Naive thymus-derived CD8-positive, alpha-beta T cell (primary cell): ENCODE measurements around the gene ZSWIM6. TPM values are rescaled to one million over a fixed set of nuclear protein-coding genes. Genes with fewer than 3 reads are reported as not detected.
A peak's percentile ranks its signal among the peaks of the same experiment; 100 is the strongest.

ENCODE experiments used
- ATAC-seq, 2 donors: fragments of 150-1000 bp; cut with Tn5 transposase in 1 of 2; sonication (Bioruptor Pico), chemical (Tn5 transposase) in 1 of 2; 1 replicate in 1 of 2; 2 replicates in 1 of 2; pipeline ENCODE4 v1.10.0; 2021; ENCODE audit warnings: mild to moderate bottlenecking in 2 of 2, moderate library complexity in 2 of 2
- POLR2A ChIA-PET: fragments of 350-600 bp; sonication (Branson Sonifier 250); formaldehyde crosslinking; loops from one replicate; lab custom pipeline; 2021; ENCODE audit warnings: antibody characterized with exemption; lab: Charles Lee
- DNase-seq, 10 donors: peaks; one replicate each; pipeline versions ENCODE4 v3.0.0 to v3.0.0-alpha.2; 2020 to 2022
- H3K27ac Mint-ChIP-seq, 10 donors: one replicate each; pipeline ENCODE4 v1.8.0; 2020 to 2022; ENCODE audit warnings: mild to moderate bottlenecking in 10 of 10, mixed read lengths in 10 of 10, moderate library complexity in 4 of 10, inconsistent platforms in 1 of 10
- H3K27me3 Mint-ChIP-seq, 5 donors: one replicate each; pipeline ENCODE4 v1.8.0; 2021 to 2022; ENCODE audit warnings: mixed read lengths in 5 of 5
- H3K36me3 Mint-ChIP-seq, 3 donors: one replicate each; pipeline ENCODE4 v1.8.0; 2020 to 2022; ENCODE audit warnings: mixed read lengths in 3 of 3, mild to moderate bottlenecking in 2 of 3, inconsistent platforms in 1 of 3
- H3K4me1 Mint-ChIP-seq, 4 donors: one replicate each; pipeline ENCODE4 v1.8.0; 2021 to 2022; ENCODE audit warnings: mixed read lengths in 4 of 4
- H3K4me3 Mint-ChIP-seq, 10 donors: one replicate each; pipeline ENCODE4 v1.8.0; 2020 to 2022; ENCODE audit warnings: mild to moderate bottlenecking in 10 of 10, mixed read lengths in 10 of 10, moderate library complexity in 6 of 10, inconsistent platforms in 1 of 10
- H3K9me3 Mint-ChIP-seq, 9 donors: one replicate each; pipeline ENCODE4 v1.8.0; 2020 to 2022; ENCODE audit warnings: mixed read lengths in 9 of 9, mild to moderate bottlenecking in 3 of 9, inconsistent platforms in 1 of 9, moderate library complexity in 1 of 9
- polyA plus RNA-seq, 3 donors: library from polyadenylated mRNA; unstranded; fragments of 300-500 nt; fragmentation: Illumina TruSeq; gene quantifications; one replicate each; pipeline ENCODE4 v1.2.3, GENCODE V29; 2021
- total RNA-seq, 8 experiments: library from RNA in 2 of 8; stranded (reverse) in 2 of 8; gene quantifications; one replicate each; pipeline ENCODE4 v1.2.3 and lab custom pipeline; 2021 to 2026

The ZSWIM6 gene
- total and polyA plus RNA-seq, 5 experiments from 2014 or later = 0.14 to 11.9 (median 0.59) TPM

DNA sequence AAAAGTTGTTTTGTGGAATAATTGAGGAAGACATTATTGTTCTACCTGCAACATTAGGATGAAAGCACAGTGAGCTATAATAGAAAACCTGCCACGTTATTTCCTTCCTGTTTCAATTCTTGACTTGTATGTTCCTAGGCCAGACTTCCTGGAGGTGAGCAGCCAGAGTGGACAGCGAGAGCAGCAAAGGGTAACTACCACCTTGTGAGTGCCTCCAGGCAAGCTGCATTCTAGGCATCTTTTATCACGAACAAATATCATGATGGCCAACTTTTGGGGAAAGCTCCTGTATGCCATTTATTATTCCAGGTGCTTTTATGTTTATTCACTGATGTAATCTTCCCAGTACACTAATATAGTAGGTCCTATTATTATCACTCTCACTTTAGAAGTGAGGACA, 34.0 kb upstream of the ZSWIM6 start:
- Mint-ChIP-seq H3K27ac (peak overlapping the region in 1 of 10 donors; percentile 2), H3K4me1 (peaks cover 0 to 2% (median under 1%) of the 10 kb centered on the region in 4 donors), H3K36me3 (no peaks in the 10 kb centered on the region), H3K27me3 (no peaks in the 10 kb centered on the region), H3K4me3 (no peak overlapping the region), H3K9me3 (no peaks in the 10 kb centered on the region)
- ATAC-seq (no peak), DNase-seq (no peak)
- POLR2A ChIA-PET = no interaction called here

- no peak overlapping the region for H3K27ac Mint-ChIP-seq
- DNase-seq (no peak), ATAC-seq (no peak)
- no peak overlapping the region for H3K4me3 Mint-ChIP-seq
- POLR2A ChIA-PET = no interaction called here
- H3K4me1 Mint-ChIP-seq = peaks cover 0 to 7% (median 3%) of the 10 kb centered on the region in 4 donors
- H3K9me3 Mint-ChIP-seq = no peaks in the 10 kb centered on the region
- H3K27me3 Mint-ChIP-seq = no peaks in the 10 kb centered on the region
- no peaks in the 10 kb centered on the region for H3K36me3 Mint-ChIP-seq
These were observed 33.5 kb upstream of the ZSWIM6 start for GRCh38 chr5:61298580-61298979.

GRCh38 chr5:61299261-61299681, 32.8 kb upstream of the ZSWIM6 start:
- POLR2A ChIA-PET = interaction anchor here (0.6 kb wide), 1 partner anchor 198 kb away, joined by 3 read pairs; no protein-coding TSS in a partner anchor
- ATAC-seq = no peak
- DNase-seq = no peak

GRCh38 chr5:61301341-61302199, 30.5 kb upstream of the ZSWIM6 start:
- ATAC-seq (no peak), DNase-seq (no peak)
- Mint-ChIP-seq H3K36me3 (no peaks in the 10 kb centered on the region), H3K9me3 (no peaks in the 10 kb centered on the region), H3K27ac (no peak overlapping the region), H3K4me3 (no peak overlapping the region), H3K4me1 (peaks cover 0 to 10% (median 3%) of the 10 kb centered on the region in 4 donors), H3K27me3 (peaks cover 0 to 14% (median 4%) of the 10 kb centered on the region in 5 donors)
- POLR2A ChIA-PET = no interaction called here

More at GRCh38 chr5:61299261-61299681, 32.8 kb upstream of the ZSWIM6 start:
- Mint-ChIP-seq H3K27ac (peak overlapping the region in 1 of 10 donors; percentile 36), H3K27me3 (no peaks in the 10 kb centered on the region), H3K36me3 (no peaks in the 10 kb centered on the region), H3K9me3 (no peaks in the 10 kb centered on the region), H3K4me1 (peaks cover 0 to 10% (median 3%) of the 10 kb centered on the region in 4 donors), H3K4me3 (no peak overlapping the region)

DNA sequence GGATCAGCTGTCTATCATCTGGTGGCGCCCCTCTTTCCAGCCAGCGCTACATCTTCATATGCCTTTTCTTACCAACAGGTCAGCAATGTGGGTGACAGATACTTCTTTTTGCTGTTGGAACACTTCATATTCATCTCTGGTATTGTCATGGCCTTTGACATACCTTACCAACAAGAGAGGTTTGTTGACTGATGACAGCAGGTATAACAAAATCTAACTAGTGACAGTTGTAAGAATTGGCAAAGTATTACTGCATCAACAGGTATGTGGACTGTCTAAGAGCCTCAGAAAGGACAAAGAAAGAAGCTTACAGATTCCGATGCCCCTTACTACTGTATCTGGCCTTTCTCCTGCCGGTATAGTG, 29.9 kb upstream of the ZSWIM6 start:
- peaks cover 0 to 10% (median 3%) of the 10 kb centered on the region in 4 donors for H3K4me1 Mint-ChIP-seq
- no peak overlapping the region for H3K27ac Mint-ChIP-seq
- no peak for ATAC-seq
- H3K9me3 Mint-ChIP-seq = no peaks in the 10 kb centered on the region
- no peak for DNase-seq
- H3K4me3 Mint-ChIP-seq = no peak overlapping the region
- POLR2A ChIA-PET = no interaction called here
- H3K27me3 Mint-ChIP-seq = peaks cover 0 to 20% (median 6%) of the 10 kb centered on the region in 5 donors
- H3K36me3 Mint-ChIP-seq = no peaks in the 10 kb centered on the region

DNA sequence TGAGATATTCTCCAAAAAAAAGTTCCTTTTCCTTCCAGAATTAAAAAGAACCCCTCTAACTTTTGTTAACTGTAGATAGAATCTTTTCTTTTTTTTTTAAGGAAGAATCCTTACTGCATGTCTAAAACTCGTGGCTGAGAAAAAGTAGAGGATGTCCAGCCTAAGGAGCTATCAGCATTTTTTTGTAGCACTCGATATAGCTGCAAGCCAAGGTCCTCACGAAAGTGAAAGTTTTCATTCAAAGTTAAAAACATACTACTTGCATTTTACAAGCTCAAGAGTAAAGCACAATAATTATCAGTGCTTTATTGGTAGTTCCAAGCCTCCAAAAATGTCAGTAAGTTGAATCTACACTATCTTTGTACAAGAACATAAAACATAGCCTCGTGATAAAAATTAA, 28.7 kb upstream of the ZSWIM6 start:
- H3K36me3 Mint-ChIP-seq = no peaks in the 10 kb centered on the region
- H3K4me1 Mint-ChIP-seq = peaks cover 0 to 10% (median 3%) of the 10 kb centered on the region in 4 donors
- no peaks in the 10 kb centered on the region for H3K9me3 Mint-ChIP-seq
- H3K27me3 Mint-ChIP-seq = peaks cover 0 to 30% (median 6%) of the 10 kb centered on the region in 5 donors
- ATAC-seq = no peak
- no peak overlapping the region for H3K27ac Mint-ChIP-seq
- POLR2A ChIA-PET = no interaction called here
- no peak for DNase-seq
- no peak overlapping the region for H3K4me3 Mint-ChIP-seq

DNA sequence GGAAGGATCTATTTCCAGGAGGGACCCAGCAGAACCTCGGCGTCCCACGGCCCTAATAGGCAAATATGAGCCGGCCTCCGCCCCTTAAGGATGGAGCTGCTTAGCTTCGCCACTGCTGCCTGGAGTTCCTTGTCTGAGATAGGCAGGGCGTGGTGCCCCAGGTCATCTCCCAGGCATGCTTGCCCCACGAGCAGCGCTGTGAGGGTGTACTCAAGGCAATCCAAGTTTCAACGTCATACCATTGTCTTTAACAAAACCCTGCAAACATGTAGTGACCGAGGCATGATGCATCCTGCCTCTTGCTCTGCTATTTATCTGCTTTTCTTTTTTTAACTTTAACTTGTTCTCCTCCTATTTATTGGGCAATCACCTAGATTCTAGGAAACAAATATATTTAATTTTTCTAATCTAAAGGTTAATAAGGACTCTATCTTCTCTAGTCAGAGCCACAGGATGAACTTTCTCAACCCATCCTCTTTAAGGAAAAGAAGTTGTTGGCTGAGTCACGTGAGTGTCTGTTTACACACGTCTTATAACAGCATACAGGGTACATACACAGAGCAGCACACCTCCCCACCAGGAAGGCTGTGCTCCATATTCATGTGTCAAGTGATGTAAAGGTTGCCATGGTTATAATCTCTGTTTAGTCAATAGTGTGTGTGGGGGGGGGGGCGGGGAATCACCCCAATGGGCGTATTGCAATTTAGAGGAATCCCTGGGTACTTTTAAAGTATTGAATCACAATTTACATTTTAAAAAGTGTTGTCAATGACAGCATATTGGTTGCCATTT, 27.3 kb upstream of the ZSWIM6 start:
- no peaks in the 10 kb centered on the region for H3K9me3 Mint-ChIP-seq
- H3K27me3 Mint-ChIP-seq = peaks cover 4 to 41% (median 8%) of the 10 kb centered on the region in 5 donors
- DNase-seq = no peak
- peaks cover 0 to 10% (median 3%) of the 10 kb centered on the region in 4 donors for H3K4me1 Mint-ChIP-seq
- H3K36me3 Mint-ChIP-seq = no peaks in the 10 kb centered on the region
- no peak overlapping the region for H3K27ac Mint-ChIP-seq
- no peak for ATAC-seq
- H3K4me3 Mint-ChIP-seq = no peak overlapping the region
- POLR2A ChIA-PET = no interaction called here

DNA sequence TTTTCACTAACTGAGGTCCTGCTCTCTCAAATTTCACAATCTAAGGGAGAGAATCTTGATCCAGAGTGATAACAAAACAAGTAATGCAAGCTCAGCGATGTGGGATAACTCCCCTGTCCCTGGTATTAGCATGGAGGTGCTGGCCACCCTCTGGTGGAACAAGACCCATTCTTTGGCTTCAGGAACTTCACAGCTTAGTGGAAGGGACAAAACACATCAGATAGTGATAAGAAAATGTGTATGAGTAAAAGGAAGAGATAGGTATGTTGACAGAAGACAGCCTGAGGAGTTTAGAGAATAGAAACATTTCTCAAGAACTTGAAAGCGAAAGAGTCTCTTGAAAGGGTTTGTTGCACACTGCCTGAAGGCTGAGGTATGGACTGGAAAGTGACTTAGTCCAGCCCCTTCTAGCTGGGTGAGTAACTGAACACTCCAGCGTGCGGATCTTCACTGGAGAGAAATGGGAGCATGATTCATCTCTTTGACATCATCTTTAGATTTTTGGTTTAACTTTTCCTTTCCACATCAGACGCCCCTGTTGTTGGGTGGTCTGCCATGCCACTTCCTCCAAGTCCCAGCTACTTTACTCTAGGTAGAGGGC, 25.4 kb upstream of the ZSWIM6 start:
- POLR2A ChIA-PET = no interaction called here
- Mint-ChIP-seq H3K9me3 (no peaks in the 10 kb centered on the region), H3K4me1 (peaks cover 0 to 10% (median 3%) of the 10 kb centered on the region in 4 donors), H3K4me3 (no peak overlapping the region), H3K27ac (no peak overlapping the region), H3K27me3 (peaks cover 4 to 41% (median 13%) of the 10 kb centered on the region in 5 donors), H3K36me3 (no peaks in the 10 kb centered on the region)
- ATAC-seq (no peak), DNase-seq (no peak)

DNA sequence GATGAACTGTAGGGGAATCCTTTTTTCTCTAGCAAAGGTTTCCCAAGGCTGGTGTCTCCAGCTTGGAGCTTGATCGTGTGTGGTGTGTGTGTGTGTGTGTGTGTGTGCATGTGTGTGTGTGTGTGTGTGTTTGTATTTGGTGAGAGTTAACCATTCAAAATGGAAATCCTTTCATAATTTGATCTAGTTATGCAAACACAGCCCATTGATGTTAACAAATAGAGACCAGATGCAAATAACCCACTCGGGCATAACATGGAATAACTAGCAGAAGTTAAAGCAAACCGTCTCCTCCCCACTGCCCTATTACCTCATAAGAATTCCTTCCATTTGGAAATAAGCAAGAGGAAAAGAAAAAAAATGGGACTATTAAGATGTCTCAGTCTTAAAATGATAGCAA, 24.9 kb upstream of the ZSWIM6 start:
- H3K4me3 Mint-ChIP-seq = no peak overlapping the region
- no peak overlapping the region for H3K27ac Mint-ChIP-seq
- ATAC-seq (no peak), DNase-seq (no peak)
- H3K36me3 Mint-ChIP-seq = no peaks in the 10 kb centered on the region
- POLR2A ChIA-PET = no interaction called here
- H3K9me3 Mint-ChIP-seq = no peaks in the 10 kb centered on the region
- H3K27me3 Mint-ChIP-seq = peaks cover 5 to 41% (median 15%) of the 10 kb centered on the region in 5 donors
- H3K4me1 Mint-ChIP-seq = peaks cover 0 to 10% (median 3%) of the 10 kb centered on the region in 4 donors

DNA sequence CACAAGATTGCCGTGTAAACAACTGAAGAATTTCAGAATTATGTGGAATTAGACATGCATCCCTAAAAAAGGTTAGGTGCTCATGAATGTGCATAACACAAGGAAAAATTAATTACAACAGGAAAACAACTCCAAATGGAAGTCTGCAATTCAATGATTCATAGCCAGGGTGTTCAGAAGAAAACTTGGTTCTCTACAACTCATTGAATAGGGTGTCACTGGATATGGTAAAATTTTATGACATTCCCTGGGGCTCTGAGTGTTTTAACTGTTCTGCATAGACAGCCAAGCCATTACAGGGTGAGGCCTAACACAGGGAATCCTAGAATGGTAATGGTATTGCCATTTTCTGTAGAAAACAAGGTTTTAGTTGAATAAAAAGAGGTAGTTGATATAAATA, 24.4 kb upstream of the ZSWIM6 start:
- Mint-ChIP-seq H3K4me1 (peaks cover 0 to 10% (median 3%) of the 10 kb centered on the region in 4 donors), H3K36me3 (no peaks in the 10 kb centered on the region), H3K27ac (no peak overlapping the region), H3K27me3 (peaks cover 5 to 41% (median 15%) of the 10 kb centered on the region in 5 donors), H3K9me3 (no peaks in the 10 kb centered on the region), H3K4me3 (no peak overlapping the region)
- DNase-seq = no peak
- ATAC-seq = no peak
- POLR2A ChIA-PET = no interaction called here

DNA sequence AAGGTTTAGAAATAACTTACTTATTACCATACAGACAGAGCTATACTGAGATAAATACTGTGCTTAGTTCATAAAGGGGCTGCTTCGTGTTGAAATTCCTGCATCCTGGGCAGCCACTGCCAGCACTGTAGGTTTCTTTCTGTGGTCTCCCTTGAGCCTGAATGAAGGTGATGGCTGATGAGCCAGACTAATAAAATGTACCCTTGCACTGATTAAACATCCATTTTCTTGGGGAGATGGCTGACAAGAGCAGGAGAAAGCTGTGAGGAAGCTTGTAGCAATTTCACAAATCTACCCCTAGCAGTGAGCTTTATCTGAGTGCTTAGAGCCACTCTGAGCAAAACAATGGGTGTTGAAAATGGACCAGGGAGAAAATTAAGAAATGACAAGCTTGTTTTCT, 23.3 kb upstream of the ZSWIM6 start:
- no peak overlapping the region for H3K27ac Mint-ChIP-seq
- no peaks in the 10 kb centered on the region for H3K9me3 Mint-ChIP-seq
- POLR2A ChIA-PET = no interaction called here
- ATAC-seq (no peak), DNase-seq (no peak)
- peaks cover 5 to 41% (median 15%) of the 10 kb centered on the region in 5 donors for H3K27me3 Mint-ChIP-seq
- H3K4me3 Mint-ChIP-seq = no peak overlapping the region
- peaks cover 0 to under 1% (median 0%) of the 10 kb centered on the region in 4 donors for H3K4me1 Mint-ChIP-seq
- H3K36me3 Mint-ChIP-seq = no peaks in the 10 kb centered on the region

GRCh38 chr5:61309115-61309514, 22.9 kb upstream of the ZSWIM6 start:
- H3K4me3 Mint-ChIP-seq = no peak overlapping the region
- H3K9me3 Mint-ChIP-seq = no peaks in the 10 kb centered on the region
- H3K36me3 Mint-ChIP-seq = no peaks in the 10 kb centered on the region
- POLR2A ChIA-PET = no interaction called here
- DNase-seq (no peak), ATAC-seq (no peak)
- peaks cover 0 to 3% (median 0%) of the 10 kb centered on the region in 4 donors for H3K4me1 Mint-ChIP-seq
- H3K27ac Mint-ChIP-seq = no peak overlapping the region
- H3K27me3 Mint-ChIP-seq = peaks cover 5 to 41% (median 15%) of the 10 kb centered on the region in 5 donors
